Astrocyte (in vitro differentiated cells and primary cell): ENCODE measurements around the gene ADD3. TPM values are rescaled to one million over a fixed set of nuclear protein-coding genes. Genes with fewer than 3 reads are reported as not detected.

Experiments used
- DNase-seq: peaks from one replicate; pipeline ENCODE4 v3.0.0-alpha.2; 2010; ENCODE audit warnings: low read depth
- FAIRE-seq: peaks from 2 replicates; lab custom pipeline; 2011; peaks lifted over from hg19 to GRCh38; lab: Jason Lieb, UNC
- H2AFZ ChIP-seq: 2 replicates; pipeline ENCODE4 v1.6.0; 2012; ENCODE audit warnings: low read depth, low read length, inconsistent platforms
- H3K27ac ChIP-seq: 2 replicates; pipeline ENCODE4 v1.5.1; 2011; ENCODE audit warnings: low read depth, low read length, inconsistent platforms
- H3K27me3 ChIP-seq: 2 replicates; pipeline ENCODE4 v1.6.0; 2011; ENCODE audit warnings: low read length, inconsistent platforms; ENCODE audit not compliant: insufficient read depth
- H3K36me3 ChIP-seq: 2 replicates; pipeline ENCODE4 v1.5.1; 2011; ENCODE audit warnings: low read length, inconsistent platforms; ENCODE audit not compliant: insufficient read depth
- H3K4me1 ChIP-seq: 2 replicates; pipeline ENCODE4 v1.5.1; 2011; ENCODE audit warnings: low read length, inconsistent platforms; ENCODE audit not compliant: insufficient read depth
- H3K4me2 ChIP-seq: 2 replicates; pipeline ENCODE4 v1.6.0; 2012; ENCODE audit warnings: low read length, inconsistent platforms
- H3K4me3 ChIP-seq: 2 replicates; pipeline ENCODE4 v1.5.1; 2011; ENCODE audit warnings: low read depth, mild to moderate bottlenecking, low read length, inconsistent platforms; ENCODE audit not compliant: insufficient read depth
- H3K79me2 ChIP-seq: 2 replicates; pipeline ENCODE4 v1.6.0; 2012; ENCODE audit warnings: mild to moderate bottlenecking, low read length, inconsistent platforms; ENCODE audit not compliant: insufficient read depth
- H3K9ac ChIP-seq: 2 replicates; pipeline ENCODE4 v1.6.0; 2012; ENCODE audit warnings: mild to moderate bottlenecking, low read length, inconsistent platforms
- H3K9me3 ChIP-seq: 2 replicates; pipeline ENCODE4 v1.5.1; 2012; ENCODE audit warnings: low read depth, mild to moderate bottlenecking, low read length, inconsistent platforms; ENCODE audit not compliant: insufficient read depth
- H4K20me1 ChIP-seq: 2 replicates; pipeline ENCODE4 v1.6.0; 2012; ENCODE audit warnings: low read length, inconsistent platforms; ENCODE audit not compliant: insufficient read depth
- H3K27ac Mint-ChIP-seq: one replicate; pipeline ENCODE4 v1.8.0; 2021; ENCODE audit warnings: mild to moderate bottlenecking, mixed read lengths; ENCODE audit not compliant: unreplicated experiment
- H3K27me3 Mint-ChIP-seq: one replicate; pipeline ENCODE4 v1.8.0; 2021; ENCODE audit warnings: low read depth, mixed read lengths; ENCODE audit not compliant: unreplicated experiment
- H3K36me3 Mint-ChIP-seq: one replicate; pipeline ENCODE4 v1.8.0; 2021; ENCODE audit warnings: low read depth, mixed read lengths; ENCODE audit not compliant: unreplicated experiment
- H3K4me1 Mint-ChIP-seq: one replicate; pipeline ENCODE4 v1.8.0; 2021; ENCODE audit warnings: low read depth, mixed read lengths; ENCODE audit not compliant: unreplicated experiment
- H3K4me3 Mint-ChIP-seq: one replicate; pipeline ENCODE4 v1.8.0; 2021; ENCODE audit warnings: mild to moderate bottlenecking, moderate library complexity, mixed read lengths; ENCODE audit not compliant: unreplicated experiment
- H3K9me3 Mint-ChIP-seq: one replicate; pipeline ENCODE4 v1.8.0; 2021; ENCODE audit warnings: mild to moderate bottlenecking, mixed read lengths; ENCODE audit not compliant: unreplicated experiment
- CTCF ChIP-seq: IDR thresholded peaks from 2 replicates; pipeline ENCODE4 v1.5.1; 2011; ENCODE audit warnings: low read depth, mild to moderate bottlenecking, inconsistent platforms, low read length, moderate library complexity; ENCODE audit not compliant: insufficient read depth
- EZH2 ChIP-seq: IDR thresholded peaks from 2 replicates; pipeline ENCODE4 v1.6.1; 2012; ENCODE audit warnings: mild to moderate bottlenecking, low read length, inconsistent platforms; ENCODE audit not compliant: insufficient read depth
- total RNA-seq: library from RNA; stranded (reverse); gene quantifications from 2 replicates; pipeline ENCODE4 v1.2.1, GENCODE V29; 2021

The ADD3 gene
- total RNA-seq, 1 donor from 2014 or later: 127 TPM

GRCh38 chr10:110160081-110160480 is 152.3 kb downstream of the ADD3 start:
- H3K9ac ChIP-seq: no peak overlapping the region
- H4K20me1 ChIP-seq: no peaks in the 10 kb centered on the region
- H3K4me1 ChIP-seq: no peaks in the 10 kb centered on the region
- Mint-ChIP-seq H3K9me3 (no peaks in the 10 kb centered on the region), H3K27me3 (peaks cover 42% of the 10 kb centered on the region), H3K4me3 (no peak overlapping the region), H3K36me3 (no peaks in the 10 kb centered on the region), H3K27ac (no peak overlapping the region), H3K4me1 (no peaks in the 10 kb centered on the region)
- H3K4me2 ChIP-seq: no peak overlapping the region
- no peaks in the 10 kb centered on the region for H3K9me3 ChIP-seq
- H2AFZ ChIP-seq: no peak overlapping the region
- FAIRE-seq (no peak), DNase-seq (no peak)
- peaks cover 6% of the 10 kb centered on the region for H3K27me3 ChIP-seq
- H3K79me2 ChIP-seq: no peaks in the 10 kb centered on the region
- H3K27ac ChIP-seq: no peak overlapping the region
- no peak overlapping the region for H3K4me3 ChIP-seq
- H3K36me3 ChIP-seq: no peaks in the 10 kb centered on the region
- TF ChIP-seq CTCF (no peak), EZH2 (no peak)

GRCh38 chr10:110160522-110160921 is 152.7 kb downstream of the ADD3 start:
- no peak overlapping the region for H3K4me2 ChIP-seq
- H2AFZ ChIP-seq: no peak overlapping the region
- no peaks in the 10 kb centered on the region for H3K36me3 ChIP-seq
- no peaks in the 10 kb centered on the region for H3K9me3 ChIP-seq
- no peaks in the 10 kb centered on the region for H3K4me1 ChIP-seq
- H3K4me3 ChIP-seq: no peak overlapping the region
- FAIRE-seq (no peak), DNase-seq (no peak)
- no peaks in the 10 kb centered on the region for H3K36me3 Mint-ChIP-seq
- no peaks in the 10 kb centered on the region for H3K79me2 ChIP-seq
- no peaks in the 10 kb centered on the region for H3K9me3 Mint-ChIP-seq
- peaks cover 8% of the 10 kb centered on the region for H3K27me3 ChIP-seq
- H3K4me3 Mint-ChIP-seq: no peak overlapping the region
- H3K27me3 Mint-ChIP-seq: peaks cover 46% of the 10 kb centered on the region
- H3K9ac ChIP-seq: no peak overlapping the region
- H3K27ac Mint-ChIP-seq: no peak overlapping the region
- no peak for TF ChIP-seq EZH2
- no peak for TF ChIP-seq CTCF
- H3K4me1 Mint-ChIP-seq: no peaks in the 10 kb centered on the region
- H3K27ac ChIP-seq: no peak overlapping the region
- H4K20me1 ChIP-seq: no peaks in the 10 kb centered on the region

GRCh38 chr10:110162741-110163145 is 155.0 kb downstream of the ADD3 start:
- Histone ChIP-seq H3K9ac (no peak overlapping the region), H3K79me2 (no peaks in the 10 kb centered on the region), H3K4me1 (no peaks in the 10 kb centered on the region), H3K27me3 (peaks cover 19% of the 10 kb centered on the region), H4K20me1 (no peaks in the 10 kb centered on the region), H3K4me2 (no peak overlapping the region), H3K9me3 (no peaks in the 10 kb centered on the region), H3K4me3 (no peak overlapping the region), H3K27ac (no peak overlapping the region), H2AFZ (no peak overlapping the region), H3K36me3 (no peaks in the 10 kb centered on the region)
- Mint-ChIP-seq H3K4me3 (no peak overlapping the region), H3K4me1 (no peaks in the 10 kb centered on the region), H3K36me3 (no peaks in the 10 kb centered on the region), H3K27me3 (peaks cover 57% of the 10 kb centered on the region), H3K27ac (no peak overlapping the region), H3K9me3 (peaks cover 4% of the 10 kb centered on the region)
- FAIRE-seq: no peak
- TF ChIP-seq CTCF (no peak), EZH2 (no peak)
- no peak for DNase-seq
